HepG2 (cell line): ENCODE results near the gene IFT57. TPM values are rescaled to one million over a fixed set of nuclear protein-coding genes. Genes with fewer than 3 reads are reported as not detected.

Experiments
- ATAC-seq: fragments of 200-7000 bp; cut with Tn5 transposase; 3 replicates; pipeline ENCODE4 v1.9.1; 2020; ENCODE audit warnings: mild to moderate bottlenecking, moderate library complexity
- BruUV-seq: library from RNA; stranded (reverse); fragments of 400-500 nt; replicated peaks from 2 replicates; lab custom pipeline; 2021; lab: Mats Ljungman, UMichigan
- CTCF ChIA-PET: fragments of 300-600 bp; formaldehyde crosslinking; extraction: SDS; loops from one replicate; lab custom pipeline; 2021; ENCODE audit warnings: low total read pairs, inconsistent platforms, low intra/inter-chr PET ratio; lab: Yijun Ruan, JAX
- POLR2A ChIA-PET: fragments of 350-600 bp; sonication (Branson Sonifier 250); formaldehyde crosslinking; loops from one replicate; lab custom pipeline; 2020; ENCODE audit warnings: antibody characterized with exemption, inconsistent platforms; lab: Yijun Ruan, JAX
- DNase-seq: peaks from one replicate; pipeline ENCODE4 v3.0.0-alpha.2; 2015; ENCODE audit warnings: low spot score
- FAIRE-seq: peaks from 3 replicates; lab custom pipeline; 2011; peaks lifted over from hg19 to GRCh38; lab: Jason Lieb, UNC
- H2AFZ ChIP-seq: one replicate; pipeline ENCODE4 v1.6.1; 2011; ENCODE audit warnings: low read length, inconsistent platforms
- H3K27ac ChIP-seq: fragments of 300-600 bp; 3 replicates; pipeline ENCODE4 v1.8.0; 2011; ENCODE audit warnings: mixed run types, mild to moderate bottlenecking, mixed read lengths, low read length, inconsistent platforms; ENCODE audit not compliant: insufficient read depth; ENCODE audit errors: extremely low read length
- H3K27me3 ChIP-seq, 2 experiments: fragments of 200-600 bp in 1 of 2; 2 replicates in 1 of 2; 3 replicates in 1 of 2; pipeline versions ENCODE4 v1.6.0 to v1.8.0; 2011; ENCODE audit warnings: low read length in 2 of 2, mild to moderate bottlenecking in 2 of 2, moderate library complexity in 2 of 2, inconsistent platforms in 1 of 2; ENCODE audit not compliant: insufficient read depth in 2 of 2, control insufficient read depth in 1 of 2
- H3K36me3 ChIP-seq, 2 experiments: fragments of 200-600 bp in 1 of 2; replicated peaks in 1 of 2; 2 replicates in 1 of 2; 3 replicates in 1 of 2; pipeline versions ENCODE4 v1.5.1 to v1.8.0; 2011; ENCODE audit warnings: low read length in 2 of 2, inconsistent platforms in 1 of 2; ENCODE audit not compliant: insufficient read depth in 2 of 2, control insufficient read depth in 1 of 2
- H3K4me1 ChIP-seq: 2 replicates; pipeline ENCODE4 v1.5.1; 2012; ENCODE audit warnings: low read length, inconsistent platforms; ENCODE audit not compliant: insufficient read depth
- H3K4me2 ChIP-seq: 2 replicates; pipeline ENCODE4 v1.6.0; 2011; ENCODE audit warnings: low read depth, low read length, inconsistent platforms
- H3K4me3 ChIP-seq, 3 experiments: fragments of 200-600 bp in 1 of 3; sonication (generic), shearing (Covaris generic) in 1 of 3; replicated peaks in 1 of 3; 2 replicates each; pipeline ENCODE4 v1.5.1; 2011 to 2016; ENCODE audit warnings: low read length in 3 of 3, inconsistent platforms in 2 of 3, low read depth in 2 of 3, mild to moderate bottlenecking in 2 of 3, control low read depth in 1 of 3, mixed read lengths in 1 of 3; ENCODE audit not compliant: insufficient read depth in 1 of 3
- H3K79me2 ChIP-seq: one replicate; pipeline ENCODE4 v1.6.1; 2011; ENCODE audit warnings: low read length, inconsistent platforms; ENCODE audit not compliant: insufficient read depth
- H3K9ac ChIP-seq: 2 replicates; pipeline ENCODE4 v1.6.0; 2011; ENCODE audit warnings: mild to moderate bottlenecking, low read depth, low read length, inconsistent platforms; ENCODE audit not compliant: insufficient read depth
- H3K9me3 ChIP-seq: 2 replicates; pipeline ENCODE4 v1.5.1; 2012; ENCODE audit warnings: mild to moderate bottlenecking, low read length
- H4K20me1 ChIP-seq: 2 replicates; pipeline ENCODE4 v1.6.0; 2011; ENCODE audit warnings: inconsistent platforms, mild to moderate bottlenecking, low read length, moderate library complexity; ENCODE audit not compliant: insufficient read depth
- CREM ChIP-seq, 2 experiments: sonication (generic) in 1 of 2; formaldehyde crosslinking in 1 of 2; IDR thresholded peaks; 2 replicates each; pipeline versions ENCODE4 v1.4.0 to v1.6.1; 2016 to 2020; ENCODE audit warnings: antibody characterized with exemption in 1 of 2, mild to moderate bottlenecking in 1 of 2, missing genetic modification reagents in 1 of 2
- MAFF ChIP-seq: IDR thresholded peaks from 2 replicates; pipeline ENCODE4 v1.6.1; 2011; ENCODE audit warnings: low read depth, low read length, improper control_type of control experiment
- MAFK ChIP-seq, 2 experiments: IDR thresholded peaks in 1 of 2; conservative IDR thresholded peaks in 1 of 2; 2 replicates each; pipeline ENCODE4 v1.6.1; 2011; ENCODE audit warnings: improper control_type of control experiment in 2 of 2, low read length in 2 of 2
- YY1 ChIP-seq: IDR thresholded peaks from 2 replicates; pipeline ENCODE4 v1.6.1; 2011; ENCODE audit warnings: low read length, low read depth, moderate library complexity, mild to moderate bottlenecking; ENCODE audit not compliant: insufficient read depth, insufficient replicate concordance
- ZEB1 ChIP-seq: IDR thresholded peaks from 2 replicates; pipeline ENCODE4 v1.6.1; 2012; ENCODE audit warnings: mild to moderate bottlenecking, low read depth, inconsistent platforms; ENCODE audit not compliant: insufficient replicate concordance
- ZNF138 ChIP-seq: sonication (generic); formaldehyde crosslinking; IDR thresholded peaks from 2 replicates; pipeline ENCODE4 v1.5.0; 2020; ENCODE audit warnings: mild to moderate bottlenecking, low read depth, missing genetic modification reagents
- WGBS: methylation state at CpG from one replicate; pipeline ENCODE4 v1.1.6; 2017; ENCODE audit warnings: low lambda C conversion rate; 5-methylcytosine and 5-hydroxymethylcytosine counted together
- in situ Hi-C: cut with HindIII; loops from 2 replicates; pipeline ENCODE4 v1.10.0; 2017; ENCODE audit warnings: low pct_unique_long_range_greater_than_20kb; ENCODE audit not compliant: extremely low pct_ligation_motif_present
- intact Hi-C: fragments of 100-400 bp; cut with micrococcal nuclease; formaldehyde crosslinking; loops from one replicate; pipeline ENCODE4 v1.10.0; 2022; ENCODE audit not compliant: unreplicated experiment
- polyA plus RNA-seq, 8 experiments: library from polyadenylated mRNA; depleted of rRNA in 3 of 8; stranded (reverse) in 7 of 8; unstranded in 1 of 8; fragments of >200 nt; fragmentation: Illumina TruSeq in 4 of 8; extraction: Trizol in 4 of 8; gene quantifications; 2 replicates each; pipeline versions ENCODE4 v1.2.1 to v1.2.3, GENCODE V29; 2011 to 2016; ENCODE audit warnings: low read depth in 4 of 8, missing spikeins in 1 of 8, mixed read lengths in 1 of 8; ENCODE audit not compliant: insufficient read depth in 1 of 8
- total RNA-seq, 5 experiments: library from RNA; depleted of rRNA; stranded (reverse); fragments of >200 nt; fragmentation: Illumina TruSeq; extraction: Trizol; gene quantifications; 2 replicates each; pipeline ENCODE4 v1.2.3, GENCODE V29; 2016; ENCODE audit warnings: low read depth in 1 of 5

IFT57 gene
- total and polyA plus RNA-seq, 2 of the 13 experiments (the other 11 are each of a cell fraction or from before 2014, with no cell fraction given) = 5.5 to 14.5 TPM

GRCh38 chr3:108182339-108182738 lies 39.9 kb downstream of the IFT57 start:
- Histone ChIP-seq H3K4me3 (no peak overlapping the region), H2AFZ (no peak overlapping the region), H3K9me3 (no peaks in the 10 kb centered on the region), H4K20me1 (no peaks in the 10 kb centered on the region), H3K27ac (no peak overlapping the region), H3K79me2 (no peaks in the 10 kb centered on the region), H3K27me3 (no peaks in the 10 kb centered on the region), H3K4me1 (no peaks in the 10 kb centered on the region), H3K9ac (no peak overlapping the region), H3K4me2 (no peak overlapping the region), H3K36me3 (no peaks in the 10 kb centered on the region)
- in situ Hi-C loops (no loop called here), intact Hi-C loops (no loop called here)
- ChIA-PET POLR2A (no interaction called here), CTCF (no interaction called here)
- FAIRE-seq (no peak), DNase-seq (no peak), ATAC-seq (no peak)
- WGBS = 93% methylated on average over 1 of the region's 1 CpG
- TF ChIP-seq ZEB1 = no peak
- BruUV-seq = no TSS peak

- WGBS = 91% methylated on average over 1 of the region's 1 CpG
- no TSS peak for BruUV-seq
- H3K4me2 ChIP-seq = no peak overlapping the region
- no peak overlapping the region for H3K27ac ChIP-seq
- no peak for ATAC-seq
- H3K4me1 ChIP-seq = no peaks in the 10 kb centered on the region
- POLR2A ChIA-PET = no interaction called here
- H4K20me1 ChIP-seq = no peaks in the 10 kb centered on the region
- no peak overlapping the region for H3K4me3 ChIP-seq
- TF ChIP-seq ZNF138 (CRISPR knock-in tag) = no peak
- no peak for TF ChIP-seq YY1
- no peak for TF ChIP-seq CREM (IDR thresholded peaks at IDR 0.05)
- no peak for TF ChIP-seq CREM (CRISPR knock-in tag; IDR thresholded peaks at IDR 0.05)
- peak; percentile 48; the same call in 1 of the 2 replicates for TF ChIP-seq MAFF
- TF ChIP-seq MAFK (conservative IDR thresholded peaks at IDR 0.05 in 1 of 2, IDR thresholded peaks at IDR 0.05 in 1 of 2; ENCODE audit: low read length in 2 of 2) = peak; percentile 42 to 71; a peak in 3 of 4 replicates
- DNase-seq = no peak
- no peaks in the 10 kb centered on the region for H3K9me3 ChIP-seq
- no peak overlapping the region for H3K9ac ChIP-seq
- CTCF ChIA-PET = no interaction called here
- no peaks in the 10 kb centered on the region for H3K27me3 ChIP-seq
- in situ Hi-C loops = no loop called here
- no peak for FAIRE-seq
- no peak overlapping the region for H2AFZ ChIP-seq
- H3K79me2 ChIP-seq = no peaks in the 10 kb centered on the region
- intact Hi-C loops = no loop called here
- H3K36me3 ChIP-seq = no peaks in the 10 kb centered on the region
Observed at GRCh38 chr3:108181172-108181571, 41.1 kb downstream of the IFT57 start.
